ENCODE data around the gene CHST5. TPM values are rescaled to one million over a fixed set of nuclear protein-coding genes. Genes with fewer than 3 reads are reported as not detected.

The CHST5 gene
- total and polyA plus RNA-seq, 2 of the 13 experiments (the other 11 are each of a cell fraction or from before 2014, with no cell fraction given): 0.05 TPM; not detected in 1

GRCh38 chr16:75555707-75556430 is 20.0 kb upstream of the CHST5 start, which contains the start of gene TMEM231 (continued):
- TF ChIP-seq, protein P1, sequence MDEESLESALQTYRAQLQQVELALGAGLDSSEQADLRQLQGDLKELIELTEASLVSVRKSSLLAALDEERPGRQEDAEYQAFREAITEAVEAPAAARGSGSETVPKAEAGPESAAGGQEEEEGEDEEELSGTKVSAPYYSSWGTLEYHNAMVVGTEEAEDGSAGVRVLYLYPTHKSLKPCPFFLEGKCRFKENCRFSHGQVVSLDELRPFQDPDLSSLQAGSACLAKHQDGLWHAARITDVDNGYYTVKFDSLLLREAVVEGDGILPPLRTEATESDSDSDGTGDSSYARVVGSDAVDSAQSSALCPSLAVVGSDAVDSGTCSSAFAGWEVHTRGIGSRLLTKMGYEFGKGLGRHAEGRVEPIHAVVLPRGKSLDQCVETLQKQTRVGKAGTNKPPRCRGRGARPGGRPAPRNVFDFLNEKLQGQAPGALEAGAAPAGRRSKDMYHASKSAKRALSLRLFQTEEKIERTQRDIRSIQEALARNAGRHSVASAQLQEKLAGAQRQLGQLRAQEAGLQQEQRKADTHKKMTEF (CRISPR knock-in tag; IDR thresholded peaks at IDR 0.05): peak; percentile 58; the same call in 1 of the 2 replicates
- 0 out of 2 replicates have a peak, but pooled peaks have one; percentile 25 for TF ChIP-seq ZNF574 (CRISPR knock-in tag; IDR thresholded peaks at IDR 0.05)
- TF ChIP-seq ZNF337 (CRISPR knock-in tag; IDR thresholded peaks at IDR 0.05; ENCODE audit: borderline replicate concordance, low read depth): peak; percentile 64; the same call in 1 of the 2 replicates
- TF ChIP-seq, protein P2, sequence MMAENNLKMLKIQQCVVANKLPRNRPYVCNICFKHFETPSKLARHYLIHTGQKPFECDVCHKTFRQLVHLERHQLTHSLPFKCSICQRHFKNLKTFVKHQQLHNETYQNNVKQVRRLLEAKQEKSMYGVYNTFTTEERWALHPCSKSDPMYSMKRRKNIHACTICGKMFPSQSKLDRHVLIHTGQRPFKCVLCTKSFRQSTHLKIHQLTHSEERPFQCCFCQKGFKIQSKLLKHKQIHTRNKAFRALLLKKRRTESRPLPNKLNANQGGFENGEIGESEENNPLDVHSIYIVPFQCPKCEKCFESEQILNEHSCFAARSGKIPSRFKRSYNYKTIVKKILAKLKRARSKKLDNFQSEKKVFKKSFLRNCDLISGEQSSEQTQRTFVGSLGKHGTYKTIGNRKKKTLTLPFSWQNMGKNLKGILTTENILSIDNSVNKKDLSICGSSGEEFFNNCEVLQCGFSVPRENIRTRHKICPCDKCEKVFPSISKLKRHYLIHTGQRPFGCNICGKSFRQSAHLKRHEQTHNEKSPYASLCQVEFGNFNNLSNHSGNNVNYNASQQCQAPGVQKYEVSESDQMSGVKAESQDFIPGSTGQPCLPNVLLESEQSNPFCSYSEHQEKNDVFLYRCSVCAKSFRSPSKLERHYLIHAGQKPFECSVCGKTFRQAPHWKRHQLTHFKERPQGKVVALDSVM (CRISPR knock-in tag; IDR thresholded peaks at IDR 0.05): peak; percentile 63
- TF ChIP-seq, protein P3, sequence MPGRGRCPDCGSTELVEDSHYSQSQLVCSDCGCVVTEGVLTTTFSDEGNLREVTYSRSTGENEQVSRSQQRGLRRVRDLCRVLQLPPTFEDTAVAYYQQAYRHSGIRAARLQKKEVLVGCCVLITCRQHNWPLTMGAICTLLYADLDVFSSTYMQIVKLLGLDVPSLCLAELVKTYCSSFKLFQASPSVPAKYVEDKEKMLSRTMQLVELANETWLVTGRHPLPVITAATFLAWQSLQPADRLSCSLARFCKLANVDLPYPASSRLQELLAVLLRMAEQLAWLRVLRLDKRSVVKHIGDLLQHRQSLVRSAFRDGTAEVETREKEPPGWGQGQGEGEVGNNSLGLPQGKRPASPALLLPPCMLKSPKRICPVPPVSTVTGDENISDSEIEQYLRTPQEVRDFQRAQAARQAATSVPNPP (CRISPR knock-in tag; IDR thresholded peaks at IDR 0.05): 0 out of 2 replicates have a peak, but pooled peaks have one; percentile 10
- no peak for TF ChIP-seq HOXD1 (CRISPR knock-in tag; IDR thresholded peaks at IDR 0.05)
- TF ChIP-seq RFXANK (CRISPR knock-in tag; IDR thresholded peaks at IDR 0.05): peak; percentile 97
- 0 out of 2 replicates have a peak, but pooled peaks have one; percentile 17 for TF ChIP-seq RAD21 (CRISPR knock-in tag; IDR thresholded peaks at IDR 0.05)
- TF ChIP-seq, protein P4, sequence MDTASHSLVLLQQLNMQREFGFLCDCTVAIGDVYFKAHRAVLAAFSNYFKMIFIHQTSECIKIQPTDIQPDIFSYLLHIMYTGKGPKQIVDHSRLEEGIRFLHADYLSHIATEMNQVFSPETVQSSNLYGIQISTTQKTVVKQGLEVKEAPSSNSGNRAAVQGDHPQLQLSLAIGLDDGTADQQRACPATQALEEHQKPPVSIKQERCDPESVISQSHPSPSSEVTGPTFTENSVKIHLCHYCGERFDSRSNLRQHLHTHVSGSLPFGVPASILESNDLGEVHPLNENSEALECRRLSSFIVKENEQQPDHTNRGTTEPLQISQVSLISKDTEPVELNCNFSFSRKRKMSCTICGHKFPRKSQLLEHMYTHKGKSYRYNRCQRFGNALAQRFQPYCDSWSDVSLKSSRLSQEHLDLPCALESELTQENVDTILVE (CRISPR knock-in tag; IDR thresholded peaks at IDR 0.05): no peak
- peak; percentile 57; the same call in 1 of the 2 replicates for TF ChIP-seq ZNF674 (CRISPR knock-in tag; IDR thresholded peaks at IDR 0.05; ENCODE audit: low read depth)
- TF ChIP-seq, protein P5, sequence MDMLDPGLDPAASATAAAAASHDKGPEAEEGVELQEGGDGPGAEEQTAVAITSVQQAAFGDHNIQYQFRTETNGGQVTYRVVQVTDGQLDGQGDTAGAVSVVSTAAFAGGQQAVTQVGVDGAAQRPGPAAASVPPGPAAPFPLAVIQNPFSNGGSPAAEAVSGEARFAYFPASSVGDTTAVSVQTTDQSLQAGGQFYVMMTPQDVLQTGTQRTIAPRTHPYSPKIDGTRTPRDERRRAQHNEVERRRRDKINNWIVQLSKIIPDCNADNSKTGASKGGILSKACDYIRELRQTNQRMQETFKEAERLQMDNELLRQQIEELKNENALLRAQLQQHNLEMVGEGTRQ (IDR thresholded peaks at IDR 0.05; ENCODE audit: low read depth, low read length): no peak
- TF ChIP-seq, protein P5 (CRISPR knock-in tag; IDR thresholded peaks at IDR 0.05; ENCODE audit: borderline replicate concordance): peak; percentile 21; the same call in 1 of the 2 replicates
- TF ChIP-seq NFATC3 (CRISPR knock-in tag; IDR thresholded peaks at IDR 0.05): no peak; the same call in 1 of the 2 replicates
- TF ChIP-seq ZNF782 (CRISPR knock-in tag; IDR thresholded peaks at IDR 0.05; ENCODE audit: borderline replicate concordance): 0 out of 2 replicates have a peak, but pooled peaks have one; percentile 69

All from HepG2 (cell line).